HepG2 (cell line): Measurements from ENCODE around the gene CTSA. TPM values are rescaled to one million over a fixed set of nuclear protein-coding genes. Genes with fewer than 3 reads are reported as not detected.

Experiments used
- ATAC-seq: fragments of 200-7000 bp; cut with Tn5 transposase; 3 replicates; pipeline ENCODE4 v1.9.1; 2020; ENCODE audit warnings: mild to moderate bottlenecking, moderate library complexity
- BruUV-seq: library from RNA; stranded (reverse); fragments of 400-500 nt; replicated peaks from 2 replicates; lab custom pipeline; 2021; lab: Mats Ljungman, UMichigan
- CTCF ChIA-PET: fragments of 300-600 bp; formaldehyde crosslinking; extraction: SDS; loops from one replicate; lab custom pipeline; 2021; ENCODE audit warnings: low total read pairs, inconsistent platforms, low intra/inter-chr PET ratio; lab: Yijun Ruan, JAX
- POLR2A ChIA-PET: fragments of 350-600 bp; sonication (Branson Sonifier 250); formaldehyde crosslinking; loops from one replicate; lab custom pipeline; 2020; ENCODE audit warnings: antibody characterized with exemption, inconsistent platforms; lab: Yijun Ruan, JAX
- DNase-seq: peaks from one replicate; pipeline ENCODE4 v3.0.0-alpha.2; 2015; ENCODE audit warnings: low spot score
- FAIRE-seq: peaks from 3 replicates; lab custom pipeline; 2011; peaks lifted over from hg19 to GRCh38; lab: Jason Lieb, UNC
- H2AFZ ChIP-seq: one replicate; pipeline ENCODE4 v1.6.1; 2011; ENCODE audit warnings: low read length, inconsistent platforms
- H3K27ac ChIP-seq: fragments of 300-600 bp; 3 replicates; pipeline ENCODE4 v1.8.0; 2011; ENCODE audit warnings: mixed run types, mild to moderate bottlenecking, mixed read lengths, low read length, inconsistent platforms; ENCODE audit not compliant: insufficient read depth; ENCODE audit errors: extremely low read length
- H3K27me3 ChIP-seq, 2 experiments: fragments of 200-600 bp in 1 of 2; 2 replicates in 1 of 2; 3 replicates in 1 of 2; pipeline versions ENCODE4 v1.6.0 to v1.8.0; 2011; ENCODE audit warnings: low read length in 2 of 2, mild to moderate bottlenecking in 2 of 2, moderate library complexity in 2 of 2, inconsistent platforms in 1 of 2; ENCODE audit not compliant: insufficient read depth in 2 of 2, control insufficient read depth in 1 of 2
- H3K36me3 ChIP-seq, 2 experiments: fragments of 200-600 bp in 1 of 2; replicated peaks in 1 of 2; 2 replicates in 1 of 2; 3 replicates in 1 of 2; pipeline versions ENCODE4 v1.5.1 to v1.8.0; 2011; ENCODE audit warnings: low read length in 2 of 2, inconsistent platforms in 1 of 2; ENCODE audit not compliant: insufficient read depth in 2 of 2, control insufficient read depth in 1 of 2
- H3K4me1 ChIP-seq: 2 replicates; pipeline ENCODE4 v1.5.1; 2012; ENCODE audit warnings: low read length, inconsistent platforms; ENCODE audit not compliant: insufficient read depth
- H3K4me2 ChIP-seq: 2 replicates; pipeline ENCODE4 v1.6.0; 2011; ENCODE audit warnings: low read depth, low read length, inconsistent platforms
- H3K4me3 ChIP-seq, 3 experiments: fragments of 200-600 bp in 1 of 3; sonication (generic), shearing (Covaris generic) in 1 of 3; replicated peaks in 1 of 3; 2 replicates each; pipeline ENCODE4 v1.5.1; 2011 to 2016; ENCODE audit warnings: low read length in 3 of 3, inconsistent platforms in 2 of 3, low read depth in 2 of 3, mild to moderate bottlenecking in 2 of 3, control low read depth in 1 of 3, mixed read lengths in 1 of 3; ENCODE audit not compliant: insufficient read depth in 1 of 3
- H3K79me2 ChIP-seq: one replicate; pipeline ENCODE4 v1.6.1; 2011; ENCODE audit warnings: low read length, inconsistent platforms; ENCODE audit not compliant: insufficient read depth
- H3K9ac ChIP-seq: 2 replicates; pipeline ENCODE4 v1.6.0; 2011; ENCODE audit warnings: mild to moderate bottlenecking, low read depth, low read length, inconsistent platforms; ENCODE audit not compliant: insufficient read depth
- H3K9me3 ChIP-seq: 2 replicates; pipeline ENCODE4 v1.5.1; 2012; ENCODE audit warnings: mild to moderate bottlenecking, low read length
- H4K20me1 ChIP-seq: 2 replicates; pipeline ENCODE4 v1.6.0; 2011; ENCODE audit warnings: inconsistent platforms, mild to moderate bottlenecking, low read length, moderate library complexity; ENCODE audit not compliant: insufficient read depth
- ARNT ChIP-seq: fragments of 450-650 bp; IDR thresholded peaks from 2 replicates; pipeline ENCODE4 v1.6.1; 2017
- CREB1 ChIP-seq, 2 experiments: fragments of 450-650 bp in 1 of 2; IDR thresholded peaks; 2 replicates each; pipeline ENCODE4 v1.6.1; 2016 to 2017; ENCODE audit warnings: control low read depth in 1 of 2, mild to moderate bottlenecking in 1 of 2, missing compliant biosample characterization in 1 of 2, missing genetic modification characterization in 1 of 2
- DR1 ChIP-seq: sonication (generic); formaldehyde crosslinking; IDR thresholded peaks from 2 replicates; pipeline ENCODE4 v1.8.0; 2021; ENCODE audit warnings: mild to moderate bottlenecking, missing genetic modification reagents, inconsistent platforms
- FOXJ3 ChIP-seq: sonication (generic); formaldehyde crosslinking; IDR thresholded peaks from 2 replicates; pipeline ENCODE4 v1.4.0; 2020; ENCODE audit warnings: missing genetic modification reagents, mild to moderate bottlenecking, borderline replicate concordance
- GATAD1 ChIP-seq: IDR thresholded peaks from 2 replicates; pipeline ENCODE4 v1.6.1; 2016; ENCODE audit warnings: missing genetic modification reagents, missing compliant biosample characterization
- GPN1 ChIP-seq: sonication (generic); formaldehyde crosslinking; IDR thresholded peaks from 2 replicates; pipeline ENCODE4 v1.5.1; 2020; ENCODE audit warnings: missing genetic modification reagents, borderline replicate concordance
- KAT8 ChIP-seq: IDR thresholded peaks from 2 replicates; pipeline ENCODE4 v1.6.1; 2016; ENCODE audit warnings: missing genetic modification reagents, missing compliant biosample characterization
- POLR2G ChIP-seq: fragments of 200-400 bp; formaldehyde crosslinking; IDR thresholded peaks from 2 replicates; pipeline ENCODE4 v1.6.1; 2018; ENCODE audit warnings: mild to moderate bottlenecking, low read depth, low read length, moderate library complexity
- PRPF4 ChIP-seq: fragments of 200-400 bp; formaldehyde crosslinking; IDR thresholded peaks from 2 replicates; pipeline ENCODE4 v1.6.1; 2016; ENCODE audit warnings: low read length, low read depth; ENCODE audit not compliant: poor library complexity, severe bottlenecking
- RELA ChIP-seq: sonication (generic); formaldehyde crosslinking; IDR thresholded peaks from 2 replicates; pipeline ENCODE4 v1.4.0; 2020; ENCODE audit warnings: missing genetic modification reagents
- SCMH1 ChIP-seq: sonication (generic); formaldehyde crosslinking; IDR thresholded peaks from 2 replicates; pipeline ENCODE4 v1.9.0; 2021; ENCODE audit warnings: missing genetic modification reagents, mild to moderate bottlenecking, borderline replicate concordance
- SNRNP70 ChIP-seq: fragments of 200-400 bp; formaldehyde crosslinking; IDR thresholded peaks from 2 replicates; pipeline ENCODE4 v1.6.1; 2017; ENCODE audit warnings: mild to moderate bottlenecking, low read depth, low read length, moderate library complexity
- TRIM24 ChIP-seq: sonication (generic); formaldehyde crosslinking; IDR thresholded peaks from 2 replicates; pipeline ENCODE4 v1.8.0; 2022; ENCODE audit warnings: mild to moderate bottlenecking, missing genetic modification reagents
- ZFP62 ChIP-seq: sonication (generic); formaldehyde crosslinking; IDR thresholded peaks from 2 replicates; pipeline ENCODE4 v1.4.0; 2020; ENCODE audit warnings: missing genetic modification reagents
- ZNF230 ChIP-seq: sonication (generic); formaldehyde crosslinking; IDR thresholded peaks from 2 replicates; pipeline ENCODE4 v1.4.0; 2020; ENCODE audit warnings: mild to moderate bottlenecking, missing genetic modification reagents
- ZNF3 ChIP-seq: IDR thresholded peaks from 2 replicates; pipeline ENCODE4 v1.7.0; 2017; ENCODE audit warnings: inconsistent platforms
- ZNF337 ChIP-seq: sonication (generic); formaldehyde crosslinking; IDR thresholded peaks from 2 replicates; pipeline ENCODE4 v1.5.1; 2020; ENCODE audit warnings: missing genetic modification reagents, low read depth, mild to moderate bottlenecking, borderline replicate concordance
- ZNF367 ChIP-seq: sonication (generic); formaldehyde crosslinking; IDR thresholded peaks from 2 replicates; pipeline ENCODE4 v1.4.0; 2020; ENCODE audit warnings: missing genetic modification reagents, borderline replicate concordance
- ZNF430 ChIP-seq: sonication (generic); formaldehyde crosslinking; IDR thresholded peaks from 2 replicates; pipeline ENCODE4 v1.9.0; 2021; ENCODE audit warnings: mild to moderate bottlenecking, missing genetic modification reagents
- ZNF652 ChIP-seq: IDR thresholded peaks from 2 replicates; pipeline ENCODE4 v1.6.1; 2016; ENCODE audit warnings: low read depth, borderline replicate concordance
- ZNF761 ChIP-seq: sonication (generic); formaldehyde crosslinking; conservative IDR thresholded peaks from 2 replicates; pipeline ENCODE4 v1.4.0; 2020; ENCODE audit warnings: mild to moderate bottlenecking, missing genetic modification reagents
- WGBS: methylation state at CpG from one replicate; pipeline ENCODE4 v1.1.6; 2017; ENCODE audit warnings: low lambda C conversion rate; 5-methylcytosine and 5-hydroxymethylcytosine counted together
- in situ Hi-C: cut with HindIII; loops from 2 replicates; pipeline ENCODE4 v1.10.0; 2017; ENCODE audit warnings: low pct_unique_long_range_greater_than_20kb; ENCODE audit not compliant: extremely low pct_ligation_motif_present
- intact Hi-C: fragments of 100-400 bp; cut with micrococcal nuclease; formaldehyde crosslinking; loops from one replicate; pipeline ENCODE4 v1.10.0; 2022; ENCODE audit not compliant: unreplicated experiment
- polyA plus RNA-seq, 8 experiments: library from polyadenylated mRNA; depleted of rRNA in 3 of 8; stranded (reverse) in 7 of 8; unstranded in 1 of 8; fragments of >200 nt; fragmentation: Illumina TruSeq in 4 of 8; extraction: Trizol in 4 of 8; gene quantifications; 2 replicates each; pipeline versions ENCODE4 v1.2.1 to v1.2.3, GENCODE V29; 2011 to 2016; ENCODE audit warnings: low read depth in 4 of 8, missing spikeins in 1 of 8, mixed read lengths in 1 of 8; ENCODE audit not compliant: insufficient read depth in 1 of 8
- total RNA-seq, 5 experiments: library from RNA; depleted of rRNA; stranded (reverse); fragments of >200 nt; fragmentation: Illumina TruSeq; extraction: Trizol; gene quantifications; 2 replicates each; pipeline ENCODE4 v1.2.3, GENCODE V29; 2016; ENCODE audit warnings: low read depth in 1 of 5
- TF ChIP-seq, protein P1 (sequence below): sonication (generic); formaldehyde crosslinking; IDR thresholded peaks from 2 replicates; pipeline ENCODE4 v1.8.0; 2022; ENCODE audit warnings: mild to moderate bottlenecking, missing genetic modification reagents, moderate library complexity
- TF ChIP-seq, protein P2 (sequence below): sonication (generic); formaldehyde crosslinking; IDR thresholded peaks from 2 replicates; pipeline ENCODE4 v1.4.0; 2020; ENCODE audit warnings: missing genetic modification reagents, mild to moderate bottlenecking, borderline replicate concordance

The CTSA gene
- total and polyA plus RNA-seq, 2 of the 13 experiments (the other 11 are each of a cell fraction or from before 2014, with no cell fraction given), result 202 to 231 TPM

DNA sequence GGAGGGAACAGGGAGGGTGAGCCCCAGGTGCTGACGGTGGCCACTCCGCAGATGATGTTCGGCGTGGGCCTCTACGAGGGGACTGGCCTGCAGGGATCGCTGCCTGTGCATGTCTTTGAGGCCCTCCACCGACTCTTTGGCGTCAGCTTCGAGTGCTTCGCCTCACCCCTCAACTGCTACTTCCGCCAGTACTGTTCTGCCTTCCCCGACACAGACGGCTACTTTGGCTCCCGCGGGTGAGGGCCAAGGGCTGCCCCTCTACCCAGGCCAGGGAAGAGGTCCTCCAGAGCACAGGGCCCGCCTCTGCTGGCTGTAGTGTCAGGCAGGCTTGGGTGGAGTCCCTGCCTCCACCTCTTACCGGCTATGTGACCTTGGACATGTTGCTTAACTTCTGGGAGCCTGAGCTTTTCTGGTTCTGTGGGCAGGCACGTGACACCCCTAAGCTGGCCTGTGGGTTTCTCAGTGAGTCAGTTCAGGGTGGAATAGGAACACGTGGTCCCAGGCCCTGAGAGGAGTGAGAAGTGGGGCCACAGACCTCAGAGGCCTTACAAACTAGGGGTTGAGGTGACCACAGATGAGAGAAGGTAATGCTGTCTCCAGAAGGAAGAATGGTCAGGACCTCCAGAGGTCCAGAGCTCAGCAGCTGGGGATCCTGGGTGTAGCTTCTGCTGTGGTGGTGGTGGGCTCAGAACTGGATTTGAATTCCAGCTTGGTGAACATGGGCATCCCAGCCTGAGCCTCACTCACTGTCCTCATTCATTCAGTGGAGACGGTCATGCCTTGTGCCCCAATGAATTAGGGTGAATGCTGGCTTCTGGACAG is 55.2 kb downstream of the CTSA start:
- peak overlapping the region; percentile 5; the same call in 1 of the 2 replicates for H3K4me2 ChIP-seq
- H3K36me3 ChIP-seq, result peaks cover 50 to 78% of the 10 kb centered on the region in 2 experiments
- intact Hi-C loops (loop anchor here (1.0 kb wide), 1 partner anchor 56 kb away; no protein-coding TSS in a partner anchor), in situ Hi-C loops (loop anchor here (5.0 kb wide), 1 partner anchor 119 kb away; the partner anchor contains the start of gene TNNC2)
- H2AFZ ChIP-seq, result no peak overlapping the region
- ChIA-PET POLR2A (interaction anchor here (0.8 to 7.7 kb wide), 24 partner anchors 11 to 602 kb away, joined by 3 to 201 read pairs (median 6); partner anchors contain the start of genes CTSA, DNTTIP1, NEURL2 and PCIF1), CTCF (interaction anchor here (1.4 kb wide), 1 partner anchor 13 kb away, joined by 3 read pairs; no protein-coding TSS in a partner anchor)
- no TSS peak for BruUV-seq
- H3K9ac ChIP-seq, result peak overlapping the region; percentile 47
- H3K4me1 ChIP-seq, result peaks cover 30% of the 10 kb centered on the region
- DNase-seq, result peak; percentile 97
- H3K79me2 ChIP-seq, result no peaks in the 10 kb centered on the region
- 56% methylated on average over 20 of the region's 20 CpGs for WGBS
- peak overlapping the region; percentile 65 for H3K27ac ChIP-seq
- no peaks in the 10 kb centered on the region for H4K20me1 ChIP-seq
- peak; percentile 99 for FAIRE-seq
- no peak overlapping the region for H3K4me3 ChIP-seq
- no peaks in the 10 kb centered on the region for H3K27me3 ChIP-seq
- H3K9me3 ChIP-seq, result no peaks in the 10 kb centered on the region
- ATAC-seq, result peak; percentile 83
- TF ChIP-seq ZNF230, result peak; percentile 77; the same call in 1 of the 2 replicates
- no peak for TF ChIP-seq ZFP62 (CRISPR knock-in tag)
- no peak for TF ChIP-seq TRIM24
- 0 out of 2 replicates have a peak, but pooled peaks have one; percentile 31 for TF ChIP-seq RELA (CRISPR knock-in tag)
- TF ChIP-seq KAT8, result peak; percentile 93
- peak; percentile 63; the same call in 1 of the 2 replicates for TF ChIP-seq ZNF3 (CRISPR knock-in tag)
- TF ChIP-seq PRPF4, result peak; percentile 77
- peak; percentile 77 for TF ChIP-seq DR1
- TF ChIP-seq ARNT, result no peak
- TF ChIP-seq ZNF337 (CRISPR knock-in tag), result peak; percentile 56; the same call in 1 of the 2 replicates
- TF ChIP-seq ZNF367 (CRISPR knock-in tag), result peak; percentile 88; the same call in 1 of the 2 replicates
- TF ChIP-seq ZNF761 (CRISPR knock-in tag), result peak; percentile 88; the same call in 1 of the 2 replicates
- TF ChIP-seq GPN1 (CRISPR knock-in tag), result no peak
- TF ChIP-seq CREB1 (IDR thresholded peaks at IDR 0.05), result no peak
- no peak for TF ChIP-seq CREB1 (CRISPR knock-in tag; IDR thresholded peaks at IDR 0.05)
- peak; percentile 59; the same call in 1 of the 2 replicates for TF ChIP-seq POLR2G
- TF ChIP-seq SCMH1 (CRISPR knock-in tag), result no peak
- TF ChIP-seq GATAD1 (CRISPR knock-in tag), result peak; percentile 83
- peak; percentile 55; the same call in 1 of the 2 replicates for TF ChIP-seq ZNF652 (CRISPR knock-in tag)
- TF ChIP-seq, protein P1, sequence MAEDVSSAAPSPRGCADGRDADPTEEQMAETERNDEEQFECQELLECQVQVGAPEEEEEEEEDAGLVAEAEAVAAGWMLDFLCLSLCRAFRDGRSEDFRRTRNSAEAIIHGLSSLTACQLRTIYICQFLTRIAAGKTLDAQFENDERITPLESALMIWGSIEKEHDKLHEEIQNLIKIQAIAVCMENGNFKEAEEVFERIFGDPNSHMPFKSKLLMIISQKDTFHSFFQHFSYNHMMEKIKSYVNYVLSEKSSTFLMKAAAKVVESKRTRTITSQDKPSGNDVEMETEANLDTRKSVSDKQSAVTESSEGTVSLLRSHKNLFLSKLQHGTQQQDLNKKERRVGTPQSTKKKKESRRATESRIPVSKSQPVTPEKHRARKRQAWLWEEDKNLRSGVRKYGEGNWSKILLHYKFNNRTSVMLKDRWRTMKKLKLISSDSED, result no peak
- TF ChIP-seq SNRNP70, result no peak
- TF ChIP-seq, protein P2, sequence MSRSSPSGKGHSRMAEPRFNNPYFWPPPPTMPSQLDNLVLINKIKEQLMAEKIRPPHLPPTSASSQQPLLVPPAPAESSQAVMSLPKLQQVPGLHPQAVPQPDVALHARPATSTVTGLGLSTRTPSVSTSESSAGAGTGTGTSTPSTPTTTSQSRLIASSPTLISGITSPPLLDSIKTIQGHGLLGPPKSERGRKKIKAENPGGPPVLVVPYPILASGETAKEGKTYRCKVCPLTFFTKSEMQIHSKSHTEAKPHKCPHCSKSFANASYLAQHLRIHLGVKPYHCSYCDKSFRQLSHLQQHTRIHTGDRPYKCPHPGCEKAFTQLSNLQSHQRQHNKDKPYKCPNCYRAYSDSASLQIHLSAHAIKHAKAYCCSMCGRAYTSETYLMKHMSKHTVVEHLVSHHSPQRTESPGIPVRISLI (CRISPR knock-in tag), result 0 out of 2 replicates have a peak, but pooled peaks have one; percentile 15
- TF ChIP-seq ZNF430, result peak; percentile 96; the same call in 1 of the 2 replicates
- no peak for TF ChIP-seq FOXJ3 (CRISPR knock-in tag)
